GM19238 (cell line): ENCODE results near the gene WDR87.
"Not testable (repeated sequence)": the region's sequence is repeated elsewhere in the genome, so short reads cannot be mapped to it uniquely, and the experiment has no call there.

Experiments
- DNase-seq: peaks from one replicate; pipeline ENCODE4 v3.0.0; 2011; ENCODE audit warnings: low spot score; ENCODE audit not compliant: insufficient read length

The WDR87 gene

DNA sequence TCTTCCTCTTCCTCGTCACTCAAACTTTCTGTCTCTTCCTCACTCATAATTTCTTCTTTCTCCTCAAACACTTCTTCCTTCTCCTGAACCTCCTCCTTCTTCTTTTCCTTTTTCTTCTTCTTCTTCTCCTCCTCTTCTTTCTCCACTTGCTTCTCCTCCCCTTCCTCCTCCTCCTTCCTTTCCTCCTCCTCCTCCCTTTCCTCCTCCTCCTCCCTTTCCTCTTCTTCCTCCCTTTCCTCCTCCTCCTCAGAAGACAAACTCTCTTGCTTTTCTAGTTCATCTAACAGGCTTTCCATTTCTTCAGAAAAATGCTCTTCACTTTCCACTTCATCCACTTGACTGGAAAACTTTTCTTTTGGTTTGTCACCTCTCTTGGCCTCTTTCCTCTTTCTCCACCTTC, 19.8 kb downstream of the WDR87 start:
- DNase-seq: no peak

DNA sequence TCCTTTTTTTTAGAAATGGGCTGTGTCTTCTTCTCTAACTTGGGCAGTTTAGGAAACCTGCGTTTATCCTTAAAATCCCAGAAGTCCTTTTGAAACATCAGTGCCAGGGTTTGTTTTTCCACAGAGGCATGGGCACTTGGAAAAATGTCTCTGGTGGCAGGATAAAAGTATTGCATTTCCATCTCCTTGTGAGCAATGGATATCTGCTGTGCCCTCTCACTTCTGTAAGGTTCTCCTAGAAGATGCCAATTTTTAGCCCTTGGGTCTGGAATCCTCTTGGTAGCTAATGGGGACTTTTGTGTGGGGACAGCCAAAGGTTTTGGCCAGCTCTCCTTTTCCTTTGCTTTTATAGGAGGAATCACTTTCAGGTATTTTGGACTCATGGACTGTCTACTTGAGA, 21.0 kb downstream of the WDR87 start:
- DNase-seq: no peak

GRCh38 chr19:37877147-37877546, 29.2 kb downstream of the WDR87 start:
- no peak for DNase-seq

GRCh38 chr19:37876032-37876431, 30.4 kb downstream of the WDR87 start:
- no peak for DNase-seq

DNA sequence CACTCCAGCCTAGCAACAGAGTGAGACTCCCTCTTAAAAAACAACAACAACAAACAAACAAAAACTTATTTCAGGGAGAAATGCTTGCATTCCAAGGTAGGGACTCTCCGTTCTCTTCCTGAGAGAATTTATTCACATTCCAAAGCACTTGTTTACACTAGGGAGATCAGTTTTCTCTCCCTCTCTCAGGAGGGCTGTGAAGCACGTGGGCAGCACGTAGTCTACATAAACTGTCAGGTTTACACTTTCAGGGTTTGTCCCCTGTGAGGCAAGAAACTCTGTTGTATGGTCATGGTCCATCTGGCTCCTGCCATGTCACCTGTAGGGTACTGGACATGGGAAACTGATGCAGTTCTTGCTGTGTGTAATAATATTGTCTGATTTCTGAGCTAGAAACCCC, 31.6 kb downstream of the WDR87 start:
- DNase-seq: no peak

DNA sequence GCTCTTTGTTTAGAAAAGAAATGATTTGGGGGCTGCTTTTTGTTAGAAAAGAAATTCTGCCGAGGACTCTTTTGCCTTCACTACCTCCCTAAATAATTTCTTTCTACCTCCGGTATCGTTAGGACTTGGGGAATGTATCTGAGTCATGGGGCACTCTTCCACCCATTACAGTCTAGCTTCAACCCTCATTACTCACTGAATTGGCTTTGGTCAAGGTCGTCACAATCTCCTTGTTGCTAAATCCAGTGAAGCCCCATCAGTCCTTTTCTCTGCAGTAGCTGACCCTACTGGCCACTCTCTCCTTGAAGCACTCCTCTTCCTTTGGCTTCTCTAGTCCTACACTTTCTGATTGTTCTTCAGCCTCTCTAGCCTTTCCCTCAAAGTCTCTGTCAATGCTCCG, 34.0 kb downstream of the WDR87 start:
- DNase-seq: no peak

GRCh38 chr19:37869766-37870340, 36.5 kb downstream of the WDR87 start:
- DNase-seq: no peak

GRCh38 chr19:37867831-37868230, 38.6 kb downstream of the WDR87 start:
- no peak for DNase-seq

- not testable (repeated sequence) for DNase-seq
These were observed 40.5 kb downstream of the WDR87 start for GRCh38 chr19:37865930-37866329.

DNA sequence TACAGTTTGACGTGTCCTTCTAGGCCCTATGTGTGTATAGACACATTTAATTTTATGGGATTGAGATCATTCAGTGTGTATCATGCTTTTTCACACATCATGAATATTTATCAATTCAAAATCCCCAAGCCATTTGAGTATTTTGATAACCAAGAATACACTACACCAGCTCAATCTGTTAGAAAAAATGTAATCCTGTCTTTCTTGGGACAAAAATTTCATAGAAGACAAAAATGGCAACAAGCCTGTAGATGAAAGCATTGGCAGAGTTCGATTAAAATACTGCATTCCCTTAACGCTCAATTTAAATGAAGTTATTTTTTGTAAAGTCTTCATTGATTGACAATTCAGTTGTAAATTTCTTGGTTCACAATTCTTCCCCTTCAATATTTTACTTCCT, 41.9 kb downstream of the WDR87 start:
- DNase-seq: no peak

DNA sequence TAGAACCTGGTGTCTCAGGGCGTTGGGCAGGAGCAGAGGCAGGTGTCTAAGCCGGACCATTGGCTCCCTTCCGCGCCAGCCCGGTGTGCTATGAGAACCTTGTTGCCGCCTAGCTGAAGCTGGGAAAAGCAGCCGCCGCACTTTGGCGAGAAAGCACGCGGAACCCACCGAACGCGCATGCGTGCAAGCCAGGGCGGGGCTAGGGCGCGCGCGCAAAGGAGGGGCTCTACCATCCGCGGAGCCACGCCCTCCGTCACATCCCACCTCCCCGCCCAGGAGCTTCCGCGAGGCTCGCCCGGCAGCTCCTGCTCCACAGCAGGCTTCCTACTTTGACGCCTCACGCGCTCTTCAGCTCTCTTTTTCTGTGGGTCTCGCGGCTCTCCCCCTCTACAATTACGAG, 51.3 kb downstream of the WDR87 start:
- no peak for DNase-seq

- DNase-seq: no peak
These were observed 60.5 kb downstream of the WDR87 start for GRCh38 chr19:37845932-37846331.
